MG63 (cell line): ENCODE measurements around the gene TULP3. TPM values are rescaled to one million over a fixed set of nuclear protein-coding genes. Genes with fewer than 3 reads are reported as not detected.

Experiments
- DNase-seq: peaks from one replicate; pipeline ENCODE4 v3.0.0-alpha.2; 2020
- H3K27me3 ChIP-seq: fragments of 250-450 bp; sonication (Bioruptor Pico); 2 replicates; pipeline ENCODE4 v1.5.1; 2020; ENCODE audit warnings: mild to moderate bottlenecking, moderate library complexity
- H3K36me3 ChIP-seq: fragments of 250-450 bp; sonication (Bioruptor Pico); 2 replicates; pipeline ENCODE4 v1.5.1; 2020; ENCODE audit warnings: mild to moderate bottlenecking, moderate library complexity
- H3K4me3 ChIP-seq: fragments of 250-450 bp; sonication (Bioruptor Pico); 2 replicates; pipeline ENCODE4 v1.5.1; 2020; ENCODE audit warnings: mild to moderate bottlenecking, moderate library complexity
- H3K9me3 ChIP-seq: fragments of 250-450 bp; sonication (Bioruptor Pico); 2 replicates; pipeline ENCODE4 v1.5.1; 2020; ENCODE audit warnings: mild to moderate bottlenecking, moderate library complexity
- total RNA-seq: library from RNA; depleted of rRNA; stranded (reverse); fragments of >200 nt; shearing (Covaris generic); gene quantifications from 2 replicates; pipeline ENCODE4 v1.2.3, GENCODE V29; 2014; ENCODE audit warnings: low replicate concordance

The TULP3 gene
- total RNA-seq, 1 experiment from 2014 or later, result 21.1 TPM

- Histone ChIP-seq H3K36me3 (no peaks in the 10 kb centered on the region), H3K27me3 (no peaks in the 10 kb centered on the region), H3K4me3 (no peak overlapping the region), H3K9me3 (no peaks in the 10 kb centered on the region)
- DNase-seq, result no peak
Measured at GRCh38 chr12:2949411-2949810, 58.7 kb downstream of the TULP3 start.

- H3K36me3 ChIP-seq, result no peaks in the 10 kb centered on the region
- H3K4me3 ChIP-seq, result no peak overlapping the region
- no peak for DNase-seq
- H3K9me3 ChIP-seq, result no peaks in the 10 kb centered on the region
- no peaks in the 10 kb centered on the region for H3K27me3 ChIP-seq
Measured at GRCh38 chr12:2955888-2956287, 65.2 kb downstream of the TULP3 start.

- DNase-seq, result no peak
- H3K27me3 ChIP-seq, result no peaks in the 10 kb centered on the region
- H3K4me3 ChIP-seq, result peak overlapping the region; percentile 75
- no peaks in the 10 kb centered on the region for H3K9me3 ChIP-seq
- H3K36me3 ChIP-seq, result no peaks in the 10 kb centered on the region
Measured at GRCh38 chr12:2957816-2958431, 67.2 kb downstream of the TULP3 start.

GRCh38 chr12:2958432-2959191, 67.9 kb downstream of the TULP3 start:
- peak overlapping the region; percentile 75 for H3K4me3 ChIP-seq
- H3K27me3 ChIP-seq, result no peaks in the 10 kb centered on the region
- DNase-seq, result peak; percentile 89
- H3K9me3 ChIP-seq, result no peaks in the 10 kb centered on the region
- H3K36me3 ChIP-seq, result no peaks in the 10 kb centered on the region; the same call in 1 of the 2 replicates

- H3K4me3 ChIP-seq, result peak within 1 kb of the TSS; percentile 75
- no peaks in the 10 kb centered on the region for H3K9me3 ChIP-seq
- no peaks in the 10 kb centered on the region for H3K27me3 ChIP-seq
- peak; percentile 87 for DNase-seq
- no peaks in the 10 kb centered on the region; the same call in 1 of the 2 replicates for H3K36me3 ChIP-seq
Measured at GRCh38 chr12:2959192-2959504, 68.5 kb downstream of the TULP3 start, which contains the start of gene TEAD4. TSS of gene TEAD4 (plus strand) at chr12:2959397.

- Histone ChIP-seq H3K27me3 (no peaks in the 10 kb centered on the region), H3K36me3 (no peaks in the 10 kb centered on the region; the same call in none of the 2 replicates), H3K4me3 (peak overlapping the region; percentile 75), H3K9me3 (no peaks in the 10 kb centered on the region)
- DNase-seq, result peak; percentile 72
Measured at GRCh38 chr12:2959505-2960389, 69.1 kb downstream of the TULP3 start.

GRCh38 chr12:2960390-2960956, 69.8 kb downstream of the TULP3 start:
- Histone ChIP-seq H3K27me3 (no peaks in the 10 kb centered on the region), H3K4me3 (peak overlapping the region; percentile 75), H3K9me3 (no peaks in the 10 kb centered on the region), H3K36me3 (no peaks in the 10 kb centered on the region; the same call in none of the 2 replicates)
- DNase-seq, result peak; percentile 36

GRCh38 chr12:2960996-2961616, 70.4 kb downstream of the TULP3 start:
- H3K27me3 ChIP-seq, result no peaks in the 10 kb centered on the region
- DNase-seq, result no peak
- no peaks in the 10 kb centered on the region for H3K9me3 ChIP-seq
- H3K4me3 ChIP-seq, result peak overlapping the region; percentile 75
- no peaks in the 10 kb centered on the region; the same call in none of the 2 replicates for H3K36me3 ChIP-seq

GRCh38 chr12:2961705-2962104, 71.0 kb downstream of the TULP3 start:
- DNase-seq, result no peak
- Histone ChIP-seq H3K9me3 (no peaks in the 10 kb centered on the region), H3K27me3 (no peaks in the 10 kb centered on the region), H3K36me3 (no peaks in the 10 kb centered on the region; the same call in none of the 2 replicates), H3K4me3 (peak overlapping the region; percentile 75)

- Histone ChIP-seq H3K36me3 (no peaks in the 10 kb centered on the region; the same call in none of the 2 replicates), H3K27me3 (no peaks in the 10 kb centered on the region), H3K9me3 (no peaks in the 10 kb centered on the region), H3K4me3 (no peak overlapping the region)
- no peak for DNase-seq
Measured at GRCh38 chr12:2963154-2963759, 72.6 kb downstream of the TULP3 start.

GRCh38 chr12:2963760-2964292, 73.1 kb downstream of the TULP3 start:
- DNase-seq, result peak; percentile 76
- no peaks in the 10 kb centered on the region for H3K27me3 ChIP-seq
- peaks cover under 1% of the 10 kb centered on the region for H3K36me3 ChIP-seq
- no peaks in the 10 kb centered on the region for H3K9me3 ChIP-seq
- H3K4me3 ChIP-seq, result no peak overlapping the region; the same call in 1 of the 2 replicates

- no peak for DNase-seq
- Histone ChIP-seq H3K9me3 (no peaks in the 10 kb centered on the region), H3K4me3 (no peak overlapping the region), H3K36me3 (peaks cover 7% of the 10 kb centered on the region), H3K27me3 (no peaks in the 10 kb centered on the region)
Measured at GRCh38 chr12:2967651-2968050, 77.0 kb downstream of the TULP3 start.

GRCh38 chr12:2970744-2971143, 80.1 kb downstream of the TULP3 start:
- Histone ChIP-seq H3K4me3 (no peak overlapping the region), H3K36me3 (peaks cover 7% of the 10 kb centered on the region), H3K27me3 (no peaks in the 10 kb centered on the region), H3K9me3 (no peaks in the 10 kb centered on the region)
- DNase-seq, result no peak

GRCh38 chr12:2973566-2973965, 82.9 kb downstream of the TULP3 start:
- Histone ChIP-seq H3K36me3 (peaks cover 7% of the 10 kb centered on the region), H3K9me3 (no peaks in the 10 kb centered on the region), H3K4me3 (no peak overlapping the region), H3K27me3 (no peaks in the 10 kb centered on the region)
- DNase-seq, result peak; percentile 17

- Histone ChIP-seq H3K27me3 (no peaks in the 10 kb centered on the region), H3K9me3 (no peaks in the 10 kb centered on the region), H3K36me3 (peaks cover 7% of the 10 kb centered on the region), H3K4me3 (no peak overlapping the region)
- DNase-seq, result peak; percentile 26
Measured at GRCh38 chr12:2974560-2974971, 83.9 kb downstream of the TULP3 start.

- H3K36me3 ChIP-seq, result peaks cover 11% of the 10 kb centered on the region
- DNase-seq, result no peak
- no peak overlapping the region for H3K4me3 ChIP-seq
- no peaks in the 10 kb centered on the region for H3K9me3 ChIP-seq
- H3K27me3 ChIP-seq, result no peaks in the 10 kb centered on the region
Measured at GRCh38 chr12:2976581-2976996, 85.9 kb downstream of the TULP3 start.
